Mesenchymal stem cell (in vitro differentiated cells and primary cell): ENCODE results near the gene LRP1.

Experiments used
- DNase-seq: peaks from one replicate; pipeline ENCODE4 v3.0.0-alpha.2; 2013
- H2AFZ ChIP-seq: one replicate; pipeline ENCODE4 v1.6.1; 2013; ENCODE audit warnings: low read depth, mild to moderate bottlenecking, control low read depth, inconsistent platforms, low read length, moderate library complexity
- H2AK5ac ChIP-seq: 2 replicates; pipeline ENCODE4 v1.6.1; 2013; ENCODE audit warnings: low read length, moderate library complexity, mild to moderate bottlenecking, inconsistent platforms; ENCODE audit not compliant: severe bottlenecking
- H2BK120ac ChIP-seq: one replicate; pipeline ENCODE4 v1.6.1; 2013; ENCODE audit warnings: low read depth, mild to moderate bottlenecking, inconsistent platforms, low read length, moderate library complexity
- H2BK12ac ChIP-seq, 2 experiments: one replicate each; pipeline ENCODE4 v1.6.1; 2013; ENCODE audit warnings: inconsistent platforms in 2 of 2, low read length in 2 of 2, mild to moderate bottlenecking in 2 of 2, moderate library complexity in 2 of 2, control low read depth in 1 of 2
- H2BK15ac ChIP-seq: one replicate; pipeline ENCODE4 v1.6.1; 2013; ENCODE audit warnings: mild to moderate bottlenecking, low read depth, inconsistent platforms; ENCODE audit not compliant: poor library complexity, severe bottlenecking
- H2BK5ac ChIP-seq: 2 replicates; pipeline ENCODE4 v1.6.1; 2013; ENCODE audit warnings: low read depth, mild to moderate bottlenecking, low read length, control low read depth, inconsistent platforms; ENCODE audit not compliant: poor library complexity, severe bottlenecking
- H3K14ac ChIP-seq, 2 experiments: one replicate each; pipeline ENCODE4 v1.6.1; 2013; ENCODE audit warnings: inconsistent platforms in 2 of 2, low read length in 2 of 2, control low read depth in 1 of 2, mild to moderate bottlenecking in 1 of 2, moderate library complexity in 1 of 2
- H3K18ac ChIP-seq, 2 experiments: one replicate each; pipeline ENCODE4 v1.6.1; 2013; ENCODE audit warnings: inconsistent platforms in 2 of 2, low read length in 2 of 2, control low read depth in 1 of 2, low read depth in 1 of 2, mild to moderate bottlenecking in 1 of 2
- H3K23ac ChIP-seq, 2 experiments: one replicate each; pipeline ENCODE4 v1.6.1; 2013; ENCODE audit warnings: inconsistent platforms in 2 of 2, low read length in 2 of 2, mild to moderate bottlenecking in 2 of 2, moderate library complexity in 2 of 2, control low read depth in 1 of 2
- H3K27ac ChIP-seq: 2 replicates; pipeline ENCODE4 v1.5.1; 2013; ENCODE audit warnings: mild to moderate bottlenecking, moderate library complexity, low read length, control low read depth, inconsistent platforms; ENCODE audit not compliant: poor library complexity, severe bottlenecking
- H3K27me3 ChIP-seq, 2 experiments: 2 replicates each; pipeline versions ENCODE4 v1.6.1 to v1.7.0; 2013; ENCODE audit warnings: low read length in 2 of 2, mild to moderate bottlenecking in 2 of 2, moderate library complexity in 2 of 2, control low read depth in 1 of 2, inconsistent platforms in 1 of 2; ENCODE audit not compliant: control insufficient read depth in 1 of 2, insufficient read depth in 1 of 2
- H3K36me3 ChIP-seq, 2 experiments: 2 replicates each; pipeline versions ENCODE4 v1.6.1 to v1.7.0; 2013; ENCODE audit warnings: low read length in 2 of 2, control low read depth in 1 of 2, inconsistent platforms in 1 of 2, low read depth in 1 of 2, mild to moderate bottlenecking in 1 of 2; ENCODE audit not compliant: insufficient read depth in 2 of 2, control insufficient read depth in 1 of 2
- H3K4ac ChIP-seq, 2 experiments: one replicate each; pipeline ENCODE4 v1.6.1; 2013; ENCODE audit warnings: inconsistent platforms in 2 of 2, low read length in 2 of 2, mild to moderate bottlenecking in 2 of 2, moderate library complexity in 2 of 2, control low read depth in 1 of 2, low read depth in 1 of 2
- H3K4me1 ChIP-seq: 2 replicates; pipeline ENCODE4 v1.6.1; 2013; ENCODE audit warnings: low read depth, low read length, control low read depth; ENCODE audit not compliant: control insufficient read depth, insufficient read depth
- H3K4me2 ChIP-seq: 2 replicates; pipeline ENCODE4 v1.6.1; 2013; ENCODE audit warnings: low read length, mild to moderate bottlenecking, inconsistent platforms; ENCODE audit not compliant: poor library complexity, severe bottlenecking
- H3K4me3 ChIP-seq, 2 experiments: 2 replicates each; pipeline versions ENCODE4 v1.5.1 to v1.7.0; 2013; ENCODE audit warnings: low read length in 2 of 2, mild to moderate bottlenecking in 2 of 2, control low read depth in 1 of 2, low read depth in 1 of 2; ENCODE audit not compliant: insufficient read depth in 1 of 2
- H3K79me1 ChIP-seq: replicated peaks from 2 replicates; pipeline ENCODE4 v1.6.1; 2013; ENCODE audit warnings: mild to moderate bottlenecking, control low read depth, low read length, inconsistent platforms; ENCODE audit not compliant: poor library complexity, severe bottlenecking
- H3K9ac ChIP-seq: 2 replicates; pipeline ENCODE4 v1.7.0; 2013; ENCODE audit warnings: mild to moderate bottlenecking, low read length, moderate library complexity
- H3K9me3 ChIP-seq: 2 replicates; pipeline ENCODE4 v1.7.0; 2013; ENCODE audit warnings: mild to moderate bottlenecking, low read length; ENCODE audit not compliant: control insufficient read depth
- H4K8ac ChIP-seq: one replicate; pipeline ENCODE4 v1.6.1; 2013; ENCODE audit warnings: inconsistent platforms, mild to moderate bottlenecking, low read length, moderate library complexity
- H4K91ac ChIP-seq: one replicate; pipeline ENCODE4 v1.6.1; 2013; ENCODE audit warnings: mild to moderate bottlenecking, low read length, inconsistent platforms
- WGBS: methylation state at CpG from one replicate; pipeline ENCODE4 v1.1.7; 2013; ENCODE audit warnings: mixed read lengths; 5-methylcytosine and 5-hydroxymethylcytosine counted together

Gene LRP1

GRCh38 chr12:57202321-57202720 is 74.0 kb downstream of the LRP1 start:
- Histone ChIP-seq H2BK12ac (no peak overlapping the region), H3K4me1 (no peaks in the 10 kb centered on the region), H2AFZ (no peak overlapping the region), H2AK5ac (no peak overlapping the region), H3K14ac (no peak overlapping the region), H2BK120ac (no peak overlapping the region), H2BK5ac (no peak overlapping the region), H3K23ac (no peak overlapping the region), H3K36me3 (peaks cover 95 to 97% of the 10 kb centered on the region in 2 experiments), H3K18ac (no peak overlapping the region), H4K8ac (no peak overlapping the region), H3K4me3 (no peak overlapping the region), H3K4ac (no peak overlapping the region), H3K27ac (no peak overlapping the region), H3K27me3 (no peaks in the 10 kb centered on the region), H3K9me3 (no peaks in the 10 kb centered on the region), H3K79me1 (peaks cover 9% of the 10 kb centered on the region), H3K9ac (no peak overlapping the region), H3K4me2 (no peak overlapping the region), H2BK15ac (no peak overlapping the region), H4K91ac (no peak overlapping the region)
- no peak for DNase-seq
- 94% methylated on average over 19 of the region's 19 CpGs for WGBS

GRCh38 chr12:57203201-57203600 is 74.9 kb downstream of the LRP1 start:
- no peak overlapping the region for H3K4ac ChIP-seq
- no peak overlapping the region for H2BK5ac ChIP-seq
- no peak overlapping the region for H3K27ac ChIP-seq
- DNase-seq = no peak
- H2AFZ ChIP-seq = no peak overlapping the region
- H3K9me3 ChIP-seq = no peaks in the 10 kb centered on the region
- peak overlapping the region; percentile 18 for H4K91ac ChIP-seq
- H3K18ac ChIP-seq = no peak overlapping the region
- no peak overlapping the region for H4K8ac ChIP-seq
- H3K14ac ChIP-seq = no peak overlapping the region
- H2AK5ac ChIP-seq = no peak overlapping the region
- no peak overlapping the region for H3K4me2 ChIP-seq
- H3K23ac ChIP-seq = no peak overlapping the region
- no peaks in the 10 kb centered on the region for H3K4me1 ChIP-seq
- no peak overlapping the region for H3K9ac ChIP-seq
- no peak overlapping the region for H2BK120ac ChIP-seq
- WGBS = 96% methylated on average over 28 of the region's 28 CpGs
- no peaks in the 10 kb centered on the region for H3K27me3 ChIP-seq
- H2BK15ac ChIP-seq = no peak overlapping the region
- no peak overlapping the region for H3K4me3 ChIP-seq
- H2BK12ac ChIP-seq = no peak overlapping the region
- peaks cover 7% of the 10 kb centered on the region for H3K79me1 ChIP-seq
- peaks cover 95 to 97% of the 10 kb centered on the region in 2 experiments for H3K36me3 ChIP-seq

- no peak overlapping the region for H4K8ac ChIP-seq
- H3K27me3 ChIP-seq = no peaks in the 10 kb centered on the region
- no peak overlapping the region for H3K14ac ChIP-seq
- no peak overlapping the region for H2BK15ac ChIP-seq
- H3K4me3 ChIP-seq = no peak overlapping the region
- no peak overlapping the region for H2AK5ac ChIP-seq
- peaks cover 95 to 97% of the 10 kb centered on the region in 2 experiments for H3K36me3 ChIP-seq
- H3K9ac ChIP-seq = no peak overlapping the region
- no peak overlapping the region for H3K18ac ChIP-seq
- H2BK120ac ChIP-seq = no peak overlapping the region
- DNase-seq = no peak
- H3K4me2 ChIP-seq = no peak overlapping the region
- H3K27ac ChIP-seq = no peak overlapping the region
- no peaks in the 10 kb centered on the region for H3K9me3 ChIP-seq
- H3K79me1 ChIP-seq = peaks cover 7% of the 10 kb centered on the region
- H3K4me1 ChIP-seq = peaks cover 1% of the 10 kb centered on the region
- WGBS = 88% methylated on average over 11 of the region's 11 CpGs
- no peak overlapping the region for H4K91ac ChIP-seq
- H3K23ac ChIP-seq = no peak overlapping the region
- H2BK12ac ChIP-seq = no peak overlapping the region
- H3K4ac ChIP-seq = no peak overlapping the region
- H2BK5ac ChIP-seq = no peak overlapping the region
- H2AFZ ChIP-seq = no peak overlapping the region
Observed at GRCh38 chr12:57203791-57204190, 75.5 kb downstream of the LRP1 start.

- no peak for DNase-seq
- peaks cover 95 to 97% of the 10 kb centered on the region in 2 experiments for H3K36me3 ChIP-seq
- H3K9me3 ChIP-seq = no peaks in the 10 kb centered on the region
- H2BK15ac ChIP-seq = no peak overlapping the region
- no peak overlapping the region for H2BK12ac ChIP-seq
- H3K9ac ChIP-seq = no peak overlapping the region
- no peaks in the 10 kb centered on the region for H3K27me3 ChIP-seq
- H3K4me3 ChIP-seq = no peak overlapping the region
- H2AFZ ChIP-seq = no peak overlapping the region
- no peak overlapping the region for H3K4me2 ChIP-seq
- WGBS = 95% methylated on average over 19 of the region's 19 CpGs
- no peak overlapping the region for H4K8ac ChIP-seq
- H3K27ac ChIP-seq = no peak overlapping the region
- no peak overlapping the region for H3K23ac ChIP-seq
- H3K14ac ChIP-seq = no peak overlapping the region
- H3K79me1 ChIP-seq = peaks cover 7% of the 10 kb centered on the region
- H4K91ac ChIP-seq = no peak overlapping the region
- no peak overlapping the region for H3K18ac ChIP-seq
- peaks cover 1% of the 10 kb centered on the region for H3K4me1 ChIP-seq
- no peak overlapping the region for H2BK120ac ChIP-seq
- no peak overlapping the region for H3K4ac ChIP-seq
- no peak overlapping the region for H2BK5ac ChIP-seq
- no peak overlapping the region for H2AK5ac ChIP-seq
Observed at GRCh38 chr12:57204454-57204853, 76.2 kb downstream of the LRP1 start.
